ENCODE results near the gene ARF1.

The ARF1 gene

DNA sequence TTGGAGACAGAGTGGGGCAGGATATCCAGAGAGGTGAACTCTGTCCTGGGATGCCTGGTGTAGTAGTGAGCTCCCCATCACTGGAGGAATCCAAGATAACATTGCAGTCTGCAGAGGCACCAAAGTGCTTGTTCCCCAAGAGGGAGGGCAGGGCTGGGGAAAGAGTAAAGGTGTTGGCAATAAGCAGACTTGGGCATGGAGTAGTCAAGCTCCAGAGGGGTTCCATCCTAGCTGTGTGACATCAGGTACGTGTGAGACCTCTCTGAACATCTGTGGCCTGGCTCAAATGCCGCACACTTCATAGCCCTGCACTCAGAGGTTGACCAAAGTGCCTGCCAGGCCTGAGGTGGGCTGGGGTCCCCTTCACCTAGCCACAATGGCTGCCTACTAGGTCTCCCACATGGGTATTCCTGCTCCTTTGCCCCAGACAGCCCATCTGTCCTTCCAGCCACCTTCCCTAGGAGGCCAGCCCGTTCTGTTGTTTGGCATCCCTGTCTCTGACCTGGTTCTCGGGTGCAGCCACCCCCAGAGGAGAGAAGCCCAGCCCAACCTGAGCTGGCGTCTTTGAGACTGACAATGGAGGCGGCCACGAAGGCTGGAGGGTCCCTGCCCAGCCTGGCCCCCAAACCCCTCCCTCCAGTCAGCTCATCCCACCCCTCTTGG is 2.8 kb upstream of the ARF1 start:
- intact Hi-C loops (cut with DNase I) = loop anchor here (10.0 kb wide), 1 partner anchor 345 kb away; the partner anchor contains the start of genes JMJD4 and SNAP47
- peak in 11 of 42 donors; percentile 1 to 26 (median 11) for DNase-seq

DNA sequence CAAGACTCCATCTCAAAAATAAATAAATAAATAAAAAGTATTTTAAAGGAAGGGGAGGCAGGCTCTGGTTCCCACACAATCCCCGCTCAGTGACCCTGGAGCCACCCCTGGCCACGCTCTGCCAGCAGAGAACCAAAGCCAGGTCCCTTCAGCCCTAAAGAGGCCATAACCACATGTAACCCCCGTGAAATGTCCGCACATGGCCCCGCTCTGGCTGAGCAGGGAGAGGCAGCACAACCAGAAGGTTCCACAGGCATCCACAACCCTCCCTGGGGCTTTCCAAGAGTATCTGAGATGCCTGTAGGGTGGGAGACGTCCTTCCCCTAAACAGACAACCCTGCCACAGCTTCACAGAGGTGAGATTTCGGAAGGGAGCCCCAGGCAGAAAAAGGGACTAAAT is 1.4 kb upstream of the ARF1 start:
- peak in 4 of 42 donors; percentile 6 to 33 (median 19) for DNase-seq
- intact Hi-C loops (cut with DNase I) = loop anchor here (10.0 kb wide), 1 partner anchor 346 kb away; the partner anchor contains the start of genes JMJD4 and SNAP47

DNA sequence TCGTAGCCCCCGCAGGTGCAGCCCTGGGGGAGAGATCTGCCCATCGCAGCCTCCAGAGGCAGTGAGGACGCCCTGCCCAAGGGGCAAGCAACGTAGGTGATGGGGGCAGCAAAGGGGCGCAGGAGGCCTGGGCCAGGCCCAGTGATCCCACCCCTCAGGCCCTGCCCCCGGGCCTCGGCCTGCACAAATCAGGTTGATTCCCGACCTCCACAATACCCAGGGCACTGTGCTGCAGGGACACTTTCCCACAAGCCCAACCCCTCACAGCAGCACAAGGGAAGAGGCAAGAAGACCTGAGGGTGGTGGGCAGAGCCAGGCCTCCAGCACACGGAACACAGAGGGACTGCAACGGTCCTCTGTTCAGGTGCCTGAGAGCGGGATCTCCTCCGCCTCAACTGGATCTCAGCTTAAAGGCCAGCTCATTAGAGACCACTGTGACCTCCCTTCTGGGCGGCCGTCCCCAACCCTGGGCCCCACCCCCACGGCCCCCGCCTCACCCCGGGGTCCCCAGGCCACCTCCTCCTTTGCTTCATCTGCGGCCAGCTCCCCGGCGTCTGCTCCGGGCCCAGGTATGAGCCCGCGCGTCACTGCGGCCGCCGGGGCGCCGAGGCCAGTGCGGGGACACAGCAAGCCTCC is 812 bp upstream of the ARF1 start:
- peak in 6 of 42 donors; percentile 5 to 43 (median 22) for DNase-seq
- intact Hi-C loops (cut with DNase I) = loop anchor here (10.0 kb wide), 1 partner anchor 347 kb away; the partner anchor contains the start of genes JMJD4 and SNAP47

DNA sequence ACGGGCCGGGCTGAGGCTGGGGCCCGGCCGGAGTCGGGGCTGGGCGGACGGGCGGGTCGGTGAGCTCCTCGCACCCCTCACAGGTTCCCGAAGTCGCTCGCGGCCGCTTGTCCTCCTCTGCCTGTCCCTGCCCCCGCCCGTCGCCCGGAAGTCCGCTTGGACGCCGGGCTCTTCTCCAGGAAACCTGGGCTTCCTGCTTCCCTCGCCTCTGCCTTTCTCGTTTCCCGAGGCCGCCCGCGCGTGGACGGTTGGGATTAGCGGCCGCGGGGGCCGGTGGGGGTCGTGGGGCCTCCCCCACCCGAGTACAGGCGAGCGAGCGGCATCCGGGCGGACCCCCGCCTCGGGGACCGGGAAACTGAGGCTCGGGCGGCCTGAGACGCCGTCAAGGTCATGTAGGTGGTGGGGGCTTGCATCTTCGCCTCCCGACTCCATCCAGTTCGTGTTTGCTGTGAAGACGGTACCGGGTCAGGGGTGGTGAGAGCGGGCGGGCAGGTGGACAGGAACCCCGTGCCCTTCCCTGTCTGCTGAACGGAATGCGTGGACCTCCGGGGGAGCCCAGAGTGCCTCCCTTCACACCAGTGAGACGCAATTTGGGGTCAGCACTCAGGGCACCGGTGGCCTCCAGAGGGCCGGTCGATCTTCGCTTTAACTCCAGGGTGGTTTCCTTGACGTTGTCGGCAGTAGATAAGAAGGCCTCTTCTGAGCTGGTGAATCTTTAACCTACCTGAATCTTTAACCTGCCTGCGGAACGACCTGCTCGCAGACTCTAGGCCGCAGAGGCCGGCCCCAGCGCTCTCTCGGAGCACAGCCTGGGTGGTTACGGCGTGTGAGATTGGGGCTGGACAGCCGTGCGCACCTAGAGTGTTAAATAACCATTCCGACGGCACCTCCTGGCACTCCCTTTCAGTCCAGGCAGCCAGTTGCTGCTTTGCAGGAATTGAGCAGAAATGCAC is 686 bp downstream of the ARF1 start:
- intact Hi-C loops (cut with DNase I) = loop anchor here (10.0 kb wide), 1 partner anchor 348 kb away; the partner anchor contains the start of genes JMJD4 and SNAP47

DNA sequence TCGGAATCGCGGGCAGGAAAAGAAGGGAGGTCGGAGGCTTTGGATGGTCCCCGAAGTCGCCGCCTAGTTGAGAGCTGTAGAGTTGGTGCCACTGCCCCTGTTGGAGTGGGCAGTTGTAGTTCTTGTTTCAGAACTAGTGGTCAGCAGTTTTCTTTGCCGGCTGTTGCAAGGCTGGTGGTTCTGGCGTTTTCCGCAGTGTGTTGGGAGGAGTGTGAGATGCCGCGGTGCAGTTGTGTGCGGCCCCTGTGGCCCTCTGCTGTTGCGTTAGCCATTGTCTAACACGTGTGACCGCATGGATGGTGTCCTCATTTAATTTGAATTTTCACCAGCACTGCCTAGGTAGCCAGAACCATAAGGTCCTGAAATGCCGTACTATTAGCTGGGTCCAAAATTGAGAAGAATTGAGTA is 1.4 kb downstream of the ARF1 start:
- DNase-seq = peak in 12 of 42 donors; percentile 30 to 54 (median 42)
- intact Hi-C loops (cut with DNase I) = loop anchor here (2.0 to 10.0 kb wide), 2 partner anchors 19 to 349 kb away; partner anchors contain the start of genes C1orf35, JMJD4 and SNAP47

More for the DNA sequence above, 686 bp downstream of the ARF1 start:
- peak in 20 of 42 donors; percentile 32 to 68 (median 46) for DNase-seq

DNA sequence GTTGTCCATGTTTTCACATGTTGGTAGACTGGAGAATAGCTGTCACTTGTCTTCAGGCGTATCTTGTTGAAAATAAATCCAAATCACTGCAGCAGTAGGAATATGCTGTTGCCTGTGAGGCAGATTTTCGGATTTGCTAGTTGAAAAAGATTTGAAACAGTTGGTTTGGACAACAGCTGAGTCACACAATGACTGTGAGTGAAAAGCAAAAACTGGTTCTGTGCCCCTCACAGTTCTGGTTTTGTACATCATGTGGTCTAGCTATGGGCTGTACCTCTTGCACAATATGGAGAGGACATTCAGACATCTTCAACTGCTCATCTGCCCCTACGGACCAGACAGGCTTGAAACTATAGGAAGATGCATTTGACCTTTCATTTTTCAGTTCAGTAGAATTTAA is 1.8 kb downstream of the ARF1 start:
- peak in 3 of 42 donors; percentile 2 to 29 (median 2) for DNase-seq
- intact Hi-C loops (cut with DNase I) = loop anchor here (2.0 to 10.0 kb wide), 2 partner anchors 18 to 350 kb away; partner anchors contain the start of genes C1orf35, JMJD4 and SNAP47

DNA sequence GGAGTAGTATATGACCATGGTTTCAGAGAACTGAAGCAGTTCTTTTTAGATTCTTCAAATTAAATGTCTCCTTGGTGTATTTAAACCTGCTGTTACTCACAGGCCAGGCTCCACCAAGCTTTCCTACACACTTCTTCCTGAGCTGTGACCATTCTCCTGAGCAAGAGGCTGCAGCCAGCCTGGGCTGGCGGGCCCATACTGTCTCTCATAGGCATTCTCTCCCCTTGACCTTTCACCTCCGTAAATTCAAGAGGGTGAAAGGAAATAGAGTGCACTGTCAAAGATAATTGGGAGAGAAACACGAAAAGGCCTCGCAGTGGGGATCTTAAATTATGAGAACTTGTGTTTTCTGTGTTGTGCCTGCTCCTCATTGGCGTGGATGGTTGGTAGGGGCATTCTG is 2.3 kb downstream of the ARF1 start:
- intact Hi-C loops (cut with DNase I) = loop anchor here (2.0 to 10.0 kb wide), 2 partner anchors 18 to 350 kb away; partner anchors contain the start of genes C1orf35, JMJD4 and SNAP47
- peak in 3 of 42 donors; percentile 1 to 10 (median 2) for DNase-seq

DNA sequence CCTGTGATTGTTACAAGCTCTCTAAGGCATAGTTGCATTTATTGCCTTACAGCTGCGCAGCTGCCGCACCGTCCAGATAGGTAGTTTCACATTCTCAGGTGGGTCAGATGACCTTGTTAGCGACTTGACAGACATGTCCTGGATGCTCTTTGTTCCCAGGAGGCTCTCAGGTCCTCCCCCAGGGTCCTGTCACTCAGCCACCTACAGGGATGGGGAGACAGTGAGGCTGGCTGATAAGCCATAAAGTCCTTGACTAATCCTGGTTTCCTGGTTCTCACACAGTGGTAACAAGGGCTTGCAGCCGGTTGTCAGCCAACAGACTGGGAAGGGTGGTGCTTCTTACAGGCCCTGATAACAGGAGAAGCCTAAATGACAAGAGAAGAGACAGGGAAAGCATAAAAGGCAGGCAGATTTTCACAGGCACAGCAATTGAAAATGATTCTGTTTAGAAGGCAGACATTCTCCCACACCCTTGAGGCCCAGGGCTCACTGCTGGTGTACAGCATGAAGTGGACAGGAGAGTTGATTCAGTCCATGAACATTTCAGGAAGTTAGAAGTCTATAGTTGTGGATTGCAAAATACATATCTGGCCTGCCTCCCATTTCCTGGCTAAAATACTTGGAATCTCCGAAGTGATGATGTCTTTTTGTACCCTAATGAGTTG is 2.9 kb downstream of the ARF1 start:
- intact Hi-C loops (cut with DNase I) = loop anchor here (2.0 to 10.0 kb wide), 2 partner anchors 17 to 351 kb away; partner anchors contain the start of genes C1orf35, JMJD4 and SNAP47
- peak in 5 of 42 donors; percentile 3 to 40 (median 26) for DNase-seq

DNA sequence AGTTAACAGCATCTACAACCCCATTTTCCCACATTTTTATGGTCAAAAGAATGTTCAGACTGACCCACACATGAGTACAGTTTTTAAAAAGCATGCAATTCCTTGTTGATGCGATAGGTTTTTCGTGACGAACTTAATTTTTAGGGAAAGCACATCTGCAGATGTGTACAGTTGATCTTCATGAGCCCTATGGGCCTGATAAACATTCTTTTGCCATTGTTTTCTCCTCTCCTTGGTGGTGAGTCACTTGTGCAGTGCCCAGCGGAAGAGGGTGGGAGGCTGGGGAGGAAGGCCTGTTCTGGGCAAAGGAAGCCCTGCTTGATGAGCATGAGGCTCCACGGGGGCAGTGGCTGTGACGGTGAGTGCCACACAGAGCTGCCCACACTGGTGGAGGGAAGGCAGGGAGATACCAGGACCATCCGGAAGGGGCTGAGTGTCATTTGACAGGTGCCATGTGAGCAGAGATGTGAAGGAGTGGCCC is 5.3 kb downstream of the ARF1 start:
- DNase-seq = peak in 7 of 42 donors; percentile 2 to 23 (median 9)
- intact Hi-C loops (cut with DNase I) = loop anchor here (10.0 kb wide), 1 partner anchor 353 kb away; the partner anchor contains the start of genes JMJD4 and SNAP47

DNA sequence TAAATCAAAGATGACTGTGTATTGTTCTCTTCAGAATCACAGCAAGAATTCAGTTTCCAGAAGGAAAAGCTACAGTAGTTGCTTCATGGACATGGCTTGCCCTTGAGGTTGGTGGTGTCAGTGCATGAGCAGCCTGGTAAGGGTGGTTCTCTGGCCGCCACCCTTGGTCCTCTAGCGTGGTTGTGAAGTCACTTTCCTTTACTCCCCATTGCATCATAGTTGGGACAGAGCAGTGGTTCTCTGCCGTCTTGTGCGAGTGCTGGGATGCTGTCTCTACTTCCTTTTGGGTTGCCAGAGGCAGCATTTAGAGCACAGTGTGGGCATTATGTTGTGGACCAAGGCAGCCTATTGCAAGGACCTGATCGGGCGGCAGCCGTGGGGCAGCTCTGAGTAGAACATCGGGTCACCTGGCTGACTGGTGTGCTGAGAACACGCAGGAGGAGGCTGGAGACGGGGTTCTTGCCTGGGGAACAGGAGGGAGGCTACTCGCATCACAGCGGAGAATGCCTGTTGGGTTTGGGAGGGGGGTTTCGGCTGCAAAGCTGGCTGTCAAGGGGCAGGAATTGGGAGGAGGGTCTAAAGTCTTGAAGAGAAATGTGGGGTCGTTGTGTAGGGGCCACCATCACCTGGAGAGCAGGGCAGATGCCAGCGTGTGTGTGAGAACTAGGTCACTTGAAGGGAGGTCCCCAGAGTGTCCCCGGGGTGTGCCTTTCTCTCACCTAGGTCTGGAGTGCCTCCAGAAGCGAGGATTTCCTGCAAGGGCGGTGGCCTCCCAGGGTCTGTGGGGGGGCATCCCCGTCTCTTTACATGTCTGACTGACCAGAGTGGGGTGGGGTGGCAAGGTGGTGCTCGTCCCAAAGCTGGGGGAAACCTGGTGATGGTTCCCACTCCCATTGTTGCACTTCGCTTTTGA is 6.3 kb downstream of the ARF1 start:
- intact Hi-C loops (cut with DNase I) = loop anchor here (10.0 kb wide), 1 partner anchor 354 kb away; the partner anchor contains the start of genes JMJD4 and SNAP47
- DNase-seq = peak in 17 of 42 donors; percentile 0 to 32 (median 7)

DNA sequence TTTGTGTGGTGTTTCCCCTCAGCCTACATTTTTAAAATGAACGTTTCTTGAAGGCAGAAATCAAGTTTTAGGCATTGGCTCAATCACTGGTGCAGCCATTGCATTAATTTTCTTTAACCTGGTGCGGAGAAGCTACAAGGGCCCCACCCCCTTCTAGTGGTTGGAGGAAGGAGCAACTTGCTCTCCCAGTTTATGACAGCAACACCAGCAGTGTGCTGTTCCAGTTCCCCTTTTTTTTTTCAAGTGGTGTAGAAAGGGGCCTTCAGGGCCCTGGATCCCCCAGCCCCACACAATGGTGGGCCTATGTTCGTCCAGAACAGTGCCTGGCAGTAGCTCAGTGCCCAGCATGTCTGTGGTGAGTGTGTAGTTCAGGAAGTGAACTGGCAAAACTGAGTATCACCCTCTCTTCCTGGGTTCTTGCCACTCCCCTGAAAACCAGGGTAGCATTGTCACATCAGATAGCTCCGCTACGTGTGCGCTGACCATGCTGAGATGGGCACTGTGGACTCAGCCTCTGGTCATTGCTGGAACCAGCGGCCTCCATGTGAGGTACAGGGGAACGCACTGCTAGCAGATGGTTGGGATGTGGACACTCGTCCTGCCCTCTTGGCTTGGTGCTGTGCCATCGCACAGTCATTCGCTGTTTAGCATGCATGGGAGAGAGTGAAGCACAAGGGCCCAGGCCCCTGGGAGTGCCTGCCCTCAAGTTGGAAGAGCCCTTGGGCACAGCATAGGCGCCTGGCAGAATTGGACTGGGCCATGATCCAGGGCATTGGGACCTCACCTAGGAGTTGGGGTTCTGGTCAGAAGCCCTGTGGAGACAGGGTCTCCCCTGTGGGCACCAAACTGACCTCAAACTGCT is 7.2 kb downstream of the ARF1 start:
- DNase-seq = peak in 19 of 42 donors; percentile 1 to 61 (median 17)
- intact Hi-C loops (cut with DNase I) = loop anchor here (10.0 kb wide), 1 partner anchor 355 kb away; the partner anchor contains the start of genes JMJD4 and SNAP47

DNA sequence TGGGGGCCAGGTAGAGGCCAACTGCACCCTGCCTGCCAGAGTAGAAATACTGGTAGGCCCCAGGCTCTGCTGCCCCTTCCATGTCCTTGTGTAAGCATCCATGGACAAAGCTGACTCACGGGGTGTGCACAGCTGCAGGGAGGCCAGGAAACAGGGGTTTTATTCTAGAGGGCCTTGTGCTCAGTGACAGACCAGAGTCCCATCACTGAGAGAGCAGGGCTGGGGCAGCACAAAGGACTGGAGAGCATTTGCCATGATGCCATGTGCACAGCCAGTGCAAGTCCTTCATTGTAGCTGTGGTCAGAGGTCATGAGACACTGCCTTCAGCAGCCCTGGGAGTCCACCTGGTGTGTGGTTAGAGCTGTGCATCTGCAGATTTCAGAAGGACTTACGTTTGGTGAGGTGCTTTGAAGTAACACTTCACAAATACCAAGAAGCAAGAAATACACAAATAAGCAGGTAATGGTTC is 8.1 kb downstream of the ARF1 start:
- peak in 19 of 42 donors; percentile 1 to 42 (median 17) for DNase-seq
- intact Hi-C loops (cut with DNase I) = no loop called here

DNA sequence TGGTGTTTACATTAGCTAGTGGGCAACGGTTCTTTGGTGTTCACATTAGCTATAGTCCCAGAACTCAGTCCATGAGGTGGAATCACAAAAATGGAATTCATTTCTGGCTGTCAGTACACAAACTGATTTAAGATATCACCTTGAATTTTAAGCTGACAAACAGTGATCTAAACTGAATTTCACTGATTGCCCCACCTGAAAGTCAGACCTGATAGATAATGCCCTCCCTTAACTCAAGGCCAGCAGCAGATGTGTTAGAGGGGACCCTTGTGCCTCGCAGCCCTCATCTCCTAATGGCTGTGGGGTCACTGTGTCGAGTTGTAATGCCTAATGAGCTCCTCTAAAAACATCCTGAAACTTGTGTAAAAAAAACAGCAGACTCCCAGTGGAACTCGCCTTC is 8.6 kb downstream of the ARF1 start:
- intact Hi-C loops (cut with DNase I) = no loop called here
- DNase-seq = no peak

DNA sequence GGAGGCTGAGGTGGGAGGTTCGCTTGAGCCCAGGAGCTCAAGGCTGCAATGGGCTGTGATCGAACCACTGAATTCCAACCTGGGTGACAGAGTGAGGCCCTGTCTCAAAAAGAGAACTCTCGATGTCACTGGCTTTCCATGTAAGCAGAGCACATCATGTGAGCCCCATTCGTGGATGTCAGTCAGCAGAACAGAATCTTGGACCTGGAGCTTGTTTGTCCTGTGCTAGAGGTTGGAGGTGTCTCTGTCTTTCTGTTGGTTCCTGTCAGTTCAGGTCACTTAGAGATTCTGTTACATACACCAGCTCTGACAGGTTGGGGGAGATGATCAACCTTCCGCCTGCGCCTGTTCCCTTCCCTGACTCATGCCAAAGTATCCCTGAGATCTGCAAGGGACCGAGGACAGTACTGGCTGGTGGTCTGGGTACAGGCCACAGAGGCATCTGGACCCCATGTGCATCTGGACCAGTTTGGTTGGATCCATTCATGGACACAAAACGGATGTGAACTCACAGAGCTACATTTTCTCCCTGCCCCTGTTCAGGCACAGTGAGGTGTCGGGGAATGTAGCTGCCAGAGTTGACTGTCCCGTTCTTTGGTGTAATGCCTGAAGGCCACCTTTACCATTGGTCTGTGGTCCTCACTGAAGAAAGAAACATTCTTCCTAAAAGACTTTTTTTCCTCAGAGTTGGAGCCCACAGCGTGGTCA is 10.0 kb downstream of the ARF1 start:
- intact Hi-C loops (cut with DNase I) = no loop called here
- DNase-seq = peak in 1 of 42 donors; percentile 31

Data from head of caudate nucleus (tissue), 42 donors.